Measurements from ENCODE around the gene PSMD3.

GRCh38 chr17:40035162-40035559 is 54.6 kb downstream of the PSMD3 start:
- TF ChIP-seq, protein P1, sequence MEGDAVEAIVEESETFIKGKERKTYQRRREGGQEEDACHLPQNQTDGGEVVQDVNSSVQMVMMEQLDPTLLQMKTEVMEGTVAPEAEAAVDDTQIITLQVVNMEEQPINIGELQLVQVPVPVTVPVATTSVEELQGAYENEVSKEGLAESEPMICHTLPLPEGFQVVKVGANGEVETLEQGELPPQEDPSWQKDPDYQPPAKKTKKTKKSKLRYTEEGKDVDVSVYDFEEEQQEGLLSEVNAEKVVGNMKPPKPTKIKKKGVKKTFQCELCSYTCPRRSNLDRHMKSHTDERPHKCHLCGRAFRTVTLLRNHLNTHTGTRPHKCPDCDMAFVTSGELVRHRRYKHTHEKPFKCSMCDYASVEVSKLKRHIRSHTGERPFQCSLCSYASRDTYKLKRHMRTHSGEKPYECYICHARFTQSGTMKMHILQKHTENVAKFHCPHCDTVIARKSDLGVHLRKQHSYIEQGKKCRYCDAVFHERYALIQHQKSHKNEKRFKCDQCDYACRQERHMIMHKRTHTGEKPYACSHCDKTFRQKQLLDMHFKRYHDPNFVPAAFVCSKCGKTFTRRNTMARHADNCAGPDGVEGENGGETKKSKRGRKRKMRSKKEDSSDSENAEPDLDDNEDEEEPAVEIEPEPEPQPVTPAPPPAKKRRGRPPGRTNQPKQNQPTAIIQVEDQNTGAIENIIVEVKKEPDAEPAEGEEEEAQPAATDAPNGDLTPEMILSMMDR (IDR thresholded peaks at IDR 0.05 in 8 of 11, conservative IDR thresholded peaks at IDR 0.05 in 3 of 11): peak in 6 of 11 experiments; percentile 5 to 40 (median 24)
- TF ChIP-seq POLR2A (IDR thresholded peaks at IDR 0.05) (no peak), POLR2AphosphoS5 (IDR thresholded peaks at IDR 0.05) (peak in 2 of 3 donors; percentile 13 to 53)
